Astrocyte (in vitro differentiated cells and primary cell): ENCODE results near the gene EVX1. TPM values are rescaled to one million over a fixed set of nuclear protein-coding genes. Genes with fewer than 3 reads are reported as not detected.

Experiments
- DNase-seq: peaks from one replicate; pipeline ENCODE4 v3.0.0-alpha.2; 2010; ENCODE audit warnings: low read depth
- FAIRE-seq: peaks from 2 replicates; lab custom pipeline; 2011; peaks lifted over from hg19 to GRCh38; lab: Jason Lieb, UNC
- H2AFZ ChIP-seq: 2 replicates; pipeline ENCODE4 v1.6.0; 2012; ENCODE audit warnings: low read depth, low read length, inconsistent platforms
- H3K27ac ChIP-seq: 2 replicates; pipeline ENCODE4 v1.5.1; 2011; ENCODE audit warnings: low read depth, low read length, inconsistent platforms
- H3K27me3 ChIP-seq: 2 replicates; pipeline ENCODE4 v1.6.0; 2011; ENCODE audit warnings: low read length, inconsistent platforms; ENCODE audit not compliant: insufficient read depth
- H3K36me3 ChIP-seq: 2 replicates; pipeline ENCODE4 v1.5.1; 2011; ENCODE audit warnings: low read length, inconsistent platforms; ENCODE audit not compliant: insufficient read depth
- H3K4me1 ChIP-seq: 2 replicates; pipeline ENCODE4 v1.5.1; 2011; ENCODE audit warnings: low read length, inconsistent platforms; ENCODE audit not compliant: insufficient read depth
- H3K4me2 ChIP-seq: 2 replicates; pipeline ENCODE4 v1.6.0; 2012; ENCODE audit warnings: low read length, inconsistent platforms
- H3K4me3 ChIP-seq: 2 replicates; pipeline ENCODE4 v1.5.1; 2011; ENCODE audit warnings: low read depth, mild to moderate bottlenecking, low read length, inconsistent platforms; ENCODE audit not compliant: insufficient read depth
- H3K79me2 ChIP-seq: 2 replicates; pipeline ENCODE4 v1.6.0; 2012; ENCODE audit warnings: mild to moderate bottlenecking, low read length, inconsistent platforms; ENCODE audit not compliant: insufficient read depth
- H3K9ac ChIP-seq: 2 replicates; pipeline ENCODE4 v1.6.0; 2012; ENCODE audit warnings: mild to moderate bottlenecking, low read length, inconsistent platforms
- H3K9me3 ChIP-seq: 2 replicates; pipeline ENCODE4 v1.5.1; 2012; ENCODE audit warnings: low read depth, mild to moderate bottlenecking, low read length, inconsistent platforms; ENCODE audit not compliant: insufficient read depth
- H4K20me1 ChIP-seq: 2 replicates; pipeline ENCODE4 v1.6.0; 2012; ENCODE audit warnings: low read length, inconsistent platforms; ENCODE audit not compliant: insufficient read depth
- H3K27ac Mint-ChIP-seq: one replicate; pipeline ENCODE4 v1.8.0; 2021; ENCODE audit warnings: mild to moderate bottlenecking, mixed read lengths; ENCODE audit not compliant: unreplicated experiment
- H3K27me3 Mint-ChIP-seq: one replicate; pipeline ENCODE4 v1.8.0; 2021; ENCODE audit warnings: low read depth, mixed read lengths; ENCODE audit not compliant: unreplicated experiment
- H3K36me3 Mint-ChIP-seq: one replicate; pipeline ENCODE4 v1.8.0; 2021; ENCODE audit warnings: low read depth, mixed read lengths; ENCODE audit not compliant: unreplicated experiment
- H3K4me1 Mint-ChIP-seq: one replicate; pipeline ENCODE4 v1.8.0; 2021; ENCODE audit warnings: low read depth, mixed read lengths; ENCODE audit not compliant: unreplicated experiment
- H3K4me3 Mint-ChIP-seq: one replicate; pipeline ENCODE4 v1.8.0; 2021; ENCODE audit warnings: mild to moderate bottlenecking, moderate library complexity, mixed read lengths; ENCODE audit not compliant: unreplicated experiment
- H3K9me3 Mint-ChIP-seq: one replicate; pipeline ENCODE4 v1.8.0; 2021; ENCODE audit warnings: mild to moderate bottlenecking, mixed read lengths; ENCODE audit not compliant: unreplicated experiment
- EZH2 ChIP-seq: IDR thresholded peaks from 2 replicates; pipeline ENCODE4 v1.6.1; 2012; ENCODE audit warnings: mild to moderate bottlenecking, low read length, inconsistent platforms; ENCODE audit not compliant: insufficient read depth
- total RNA-seq: library from RNA; stranded (reverse); gene quantifications from 2 replicates; pipeline ENCODE4 v1.2.1, GENCODE V29; 2021
- TF ChIP-seq, protein P1 (sequence below): IDR thresholded peaks from 2 replicates; pipeline ENCODE4 v1.5.1; 2011; ENCODE audit warnings: low read depth, mild to moderate bottlenecking, inconsistent platforms, low read length, moderate library complexity; ENCODE audit not compliant: insufficient read depth

The EVX1 gene
- total RNA-seq, 1 donor from 2014 or later: not detected

DNA sequence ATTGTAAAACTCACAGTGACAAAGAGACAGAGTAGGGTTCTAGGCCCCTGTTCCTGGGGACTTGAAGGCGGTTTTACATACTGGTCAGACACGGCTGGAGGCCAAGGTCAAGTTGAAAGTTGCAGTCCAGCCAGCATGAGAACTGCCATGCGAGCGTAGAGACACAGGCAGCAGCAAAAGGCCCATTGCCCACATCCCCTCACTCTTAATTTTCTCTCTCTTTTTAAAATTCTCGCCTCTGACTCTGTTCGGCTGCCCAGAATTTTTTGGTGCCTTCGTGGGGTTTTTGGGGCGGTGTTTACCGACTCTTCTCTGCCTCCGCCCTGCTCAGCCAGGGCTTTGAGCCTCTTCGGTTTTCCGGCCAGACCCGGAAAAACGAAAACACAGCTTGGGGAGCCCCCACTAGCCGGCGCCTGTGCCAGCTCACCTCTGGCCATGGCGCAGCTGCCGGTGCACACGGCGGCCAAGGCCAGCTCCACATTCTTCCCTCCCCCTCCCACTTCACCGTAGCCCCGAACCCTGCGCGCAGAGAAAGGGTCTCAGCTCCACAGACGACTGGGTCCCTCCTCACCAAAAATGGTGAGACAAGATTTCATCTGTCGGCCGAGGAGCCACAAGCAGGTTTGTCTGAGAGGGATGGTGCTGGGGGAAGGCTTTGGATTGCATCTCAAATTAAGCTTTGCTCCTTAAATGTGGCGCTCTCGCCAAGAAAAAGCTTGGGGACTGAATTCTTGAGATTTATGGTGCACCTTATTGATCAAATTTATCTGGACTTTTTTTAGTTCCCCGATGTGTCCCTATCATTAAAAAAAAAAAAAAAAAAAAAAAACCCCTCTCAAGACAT lies 40.4 kb upstream of the EVX1 start:
- peaks cover 96% of the 10 kb centered on the region for H3K27me3 ChIP-seq
- Mint-ChIP-seq H3K9me3 (peaks cover 23% of the 10 kb centered on the region), H3K27ac (peak overlapping the region; percentile 47), H3K4me1 (no peaks in the 10 kb centered on the region), H3K4me3 (no peak overlapping the region), H3K27me3 (peaks cover 89% of the 10 kb centered on the region), H3K36me3 (no peaks in the 10 kb centered on the region)
- peak; percentile 28 for TF ChIP-seq EZH2
- TF ChIP-seq, protein P1, sequence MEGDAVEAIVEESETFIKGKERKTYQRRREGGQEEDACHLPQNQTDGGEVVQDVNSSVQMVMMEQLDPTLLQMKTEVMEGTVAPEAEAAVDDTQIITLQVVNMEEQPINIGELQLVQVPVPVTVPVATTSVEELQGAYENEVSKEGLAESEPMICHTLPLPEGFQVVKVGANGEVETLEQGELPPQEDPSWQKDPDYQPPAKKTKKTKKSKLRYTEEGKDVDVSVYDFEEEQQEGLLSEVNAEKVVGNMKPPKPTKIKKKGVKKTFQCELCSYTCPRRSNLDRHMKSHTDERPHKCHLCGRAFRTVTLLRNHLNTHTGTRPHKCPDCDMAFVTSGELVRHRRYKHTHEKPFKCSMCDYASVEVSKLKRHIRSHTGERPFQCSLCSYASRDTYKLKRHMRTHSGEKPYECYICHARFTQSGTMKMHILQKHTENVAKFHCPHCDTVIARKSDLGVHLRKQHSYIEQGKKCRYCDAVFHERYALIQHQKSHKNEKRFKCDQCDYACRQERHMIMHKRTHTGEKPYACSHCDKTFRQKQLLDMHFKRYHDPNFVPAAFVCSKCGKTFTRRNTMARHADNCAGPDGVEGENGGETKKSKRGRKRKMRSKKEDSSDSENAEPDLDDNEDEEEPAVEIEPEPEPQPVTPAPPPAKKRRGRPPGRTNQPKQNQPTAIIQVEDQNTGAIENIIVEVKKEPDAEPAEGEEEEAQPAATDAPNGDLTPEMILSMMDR: no peak
- H4K20me1 ChIP-seq: peaks cover 37% of the 10 kb centered on the region
- peaks cover 8% of the 10 kb centered on the region for H3K9me3 ChIP-seq
- H3K36me3 ChIP-seq: no peaks in the 10 kb centered on the region
- DNase-seq (no peak), FAIRE-seq (no peak)
- peaks cover 10% of the 10 kb centered on the region for H3K4me1 ChIP-seq
- H3K4me2 ChIP-seq: no peak overlapping the region
- no peak overlapping the region for H3K4me3 ChIP-seq
- H3K27ac ChIP-seq: no peak overlapping the region
- H3K79me2 ChIP-seq: no peaks in the 10 kb centered on the region
- no peak overlapping the region for H3K9ac ChIP-seq
- H2AFZ ChIP-seq: no peak overlapping the region

DNA sequence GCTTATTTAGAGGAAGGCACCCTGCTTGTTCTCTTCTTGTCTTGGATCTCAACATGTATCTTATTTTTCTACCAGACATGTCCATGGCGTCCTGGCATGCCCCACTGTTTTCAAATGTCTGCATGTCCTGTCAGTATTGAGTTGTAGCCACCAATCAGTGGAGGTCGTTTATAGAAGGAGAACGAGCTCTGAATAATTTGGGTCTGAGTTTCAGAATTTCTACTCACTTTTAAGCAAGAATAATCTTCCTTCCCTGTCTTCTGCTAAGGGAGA lies 39.8 kb upstream of the EVX1 start:
- no peaks in the 10 kb centered on the region for H3K4me1 Mint-ChIP-seq
- Histone ChIP-seq H3K4me3 (no peak overlapping the region), H3K79me2 (no peaks in the 10 kb centered on the region), H3K36me3 (no peaks in the 10 kb centered on the region), H4K20me1 (peaks cover 33% of the 10 kb centered on the region), H3K9ac (no peak overlapping the region), H3K27ac (no peak overlapping the region), H3K4me1 (peaks cover 10% of the 10 kb centered on the region), H3K27me3 (peaks cover 96% of the 10 kb centered on the region), H2AFZ (no peak overlapping the region), H3K4me2 (no peak overlapping the region), H3K9me3 (peaks cover 8% of the 10 kb centered on the region)
- no peak for TF ChIP-seq EZH2
- TF ChIP-seq, protein P1: no peak
- no peak for DNase-seq
- H3K27me3 Mint-ChIP-seq: peaks cover 89% of the 10 kb centered on the region
- H3K27ac Mint-ChIP-seq: no peak overlapping the region
- FAIRE-seq: no peak
- no peak overlapping the region for H3K4me3 Mint-ChIP-seq
- H3K9me3 Mint-ChIP-seq: peaks cover 21% of the 10 kb centered on the region
- H3K36me3 Mint-ChIP-seq: no peaks in the 10 kb centered on the region

DNA sequence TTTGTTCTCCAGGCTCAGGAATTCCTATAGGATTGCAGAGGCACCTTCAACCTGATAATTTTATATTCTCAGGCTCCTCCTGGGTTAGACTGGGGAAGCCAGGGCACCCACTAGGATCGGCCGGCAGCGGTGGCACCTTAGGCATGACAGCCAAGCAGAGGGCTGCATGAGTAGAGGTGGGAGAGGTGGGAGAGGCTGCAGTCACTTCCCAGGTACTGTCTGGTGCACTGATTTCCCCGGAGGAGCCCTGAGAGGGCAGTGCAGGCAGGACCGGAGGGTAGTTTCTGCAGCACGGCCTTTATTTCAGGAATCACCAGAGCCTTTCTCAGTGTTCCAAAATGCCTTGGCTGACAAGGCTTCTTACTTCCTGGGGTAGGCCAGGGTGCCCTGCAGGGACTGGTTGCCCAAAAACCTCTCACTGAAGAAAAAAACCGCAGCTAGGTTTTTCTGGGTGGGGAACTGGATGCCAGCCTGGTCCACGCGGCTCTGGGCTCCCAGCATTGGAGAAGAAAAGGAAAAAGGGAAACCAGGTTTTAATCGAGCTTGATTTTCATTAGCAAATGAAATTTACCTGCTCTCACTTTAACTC lies 39.1 kb upstream of the EVX1 start:
- no peak overlapping the region for H2AFZ ChIP-seq
- H3K79me2 ChIP-seq: no peaks in the 10 kb centered on the region
- Mint-ChIP-seq H3K27me3 (peaks cover 88% of the 10 kb centered on the region), H3K27ac (no peak overlapping the region), H3K36me3 (no peaks in the 10 kb centered on the region), H3K9me3 (peaks cover 16% of the 10 kb centered on the region), H3K4me3 (no peak overlapping the region), H3K4me1 (no peaks in the 10 kb centered on the region)
- no peak overlapping the region for H3K4me3 ChIP-seq
- TF ChIP-seq, protein P1: no peak
- no peak for TF ChIP-seq EZH2
- peaks cover 96% of the 10 kb centered on the region for H3K27me3 ChIP-seq
- H4K20me1 ChIP-seq: peaks cover 33% of the 10 kb centered on the region
- H3K36me3 ChIP-seq: no peaks in the 10 kb centered on the region
- no peak overlapping the region for H3K4me2 ChIP-seq
- H3K9ac ChIP-seq: no peak overlapping the region
- peaks cover 5% of the 10 kb centered on the region for H3K9me3 ChIP-seq
- DNase-seq (no peak), FAIRE-seq (no peak)
- peaks cover 10% of the 10 kb centered on the region for H3K4me1 ChIP-seq
- H3K27ac ChIP-seq: no peak overlapping the region
